GM12874 (cell line): ENCODE data around the gene COL13A1.
A peak's percentile ranks its signal among the peaks of the same experiment; 100 is the strongest.

Experiments used
- TF ChIP-seq, protein P1 (sequence below): IDR thresholded peaks from 2 replicates; pipeline ENCODE4 v1.5.1; 2011; ENCODE audit warnings: low read depth, mild to moderate bottlenecking, control low read depth, low read length, moderate library complexity; ENCODE audit not compliant: insufficient read depth

The COL13A1 gene

DNA sequence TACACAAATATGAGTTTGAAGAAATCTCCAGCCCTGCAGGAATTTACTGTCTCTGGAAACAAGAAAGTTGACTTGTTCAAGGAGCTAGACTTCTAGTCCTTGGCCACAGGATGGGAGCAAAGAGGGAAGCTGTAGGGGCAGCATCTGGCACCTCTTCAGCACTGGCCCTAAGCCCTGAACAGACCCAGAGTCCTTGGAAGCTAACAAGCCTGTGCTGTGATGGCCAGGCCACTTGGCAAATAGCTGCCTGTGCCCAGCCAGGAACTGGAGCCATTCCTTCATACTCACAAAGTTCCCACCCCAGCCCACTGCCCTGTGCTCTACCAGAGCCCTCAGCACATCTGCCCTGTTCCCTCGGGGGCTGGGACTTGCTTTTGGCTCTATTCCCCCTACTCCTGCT lies 9.4 kb upstream of the COL13A1 start:
- TF ChIP-seq, protein P1, sequence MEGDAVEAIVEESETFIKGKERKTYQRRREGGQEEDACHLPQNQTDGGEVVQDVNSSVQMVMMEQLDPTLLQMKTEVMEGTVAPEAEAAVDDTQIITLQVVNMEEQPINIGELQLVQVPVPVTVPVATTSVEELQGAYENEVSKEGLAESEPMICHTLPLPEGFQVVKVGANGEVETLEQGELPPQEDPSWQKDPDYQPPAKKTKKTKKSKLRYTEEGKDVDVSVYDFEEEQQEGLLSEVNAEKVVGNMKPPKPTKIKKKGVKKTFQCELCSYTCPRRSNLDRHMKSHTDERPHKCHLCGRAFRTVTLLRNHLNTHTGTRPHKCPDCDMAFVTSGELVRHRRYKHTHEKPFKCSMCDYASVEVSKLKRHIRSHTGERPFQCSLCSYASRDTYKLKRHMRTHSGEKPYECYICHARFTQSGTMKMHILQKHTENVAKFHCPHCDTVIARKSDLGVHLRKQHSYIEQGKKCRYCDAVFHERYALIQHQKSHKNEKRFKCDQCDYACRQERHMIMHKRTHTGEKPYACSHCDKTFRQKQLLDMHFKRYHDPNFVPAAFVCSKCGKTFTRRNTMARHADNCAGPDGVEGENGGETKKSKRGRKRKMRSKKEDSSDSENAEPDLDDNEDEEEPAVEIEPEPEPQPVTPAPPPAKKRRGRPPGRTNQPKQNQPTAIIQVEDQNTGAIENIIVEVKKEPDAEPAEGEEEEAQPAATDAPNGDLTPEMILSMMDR: no peak

DNA sequence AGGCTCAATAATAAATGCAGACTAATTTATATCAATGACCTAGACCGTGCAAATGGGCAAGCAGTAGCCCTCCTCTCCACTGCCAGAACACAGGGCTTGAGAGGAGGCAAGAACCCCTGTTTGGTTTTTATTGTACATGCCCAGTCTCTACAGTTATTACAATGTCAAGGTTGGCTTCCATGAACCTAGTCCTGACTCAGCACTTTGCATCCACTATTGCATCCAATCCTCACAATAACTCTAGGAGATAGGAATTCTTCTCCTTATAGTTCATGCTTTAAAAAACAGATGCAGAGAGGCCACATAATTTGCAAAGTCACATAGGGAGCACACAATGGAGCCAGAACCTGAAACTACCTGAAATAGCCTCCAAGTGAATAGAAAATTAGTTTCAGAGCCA lies 7.0 kb upstream of the COL13A1 start:
- TF ChIP-seq, protein P1: no peak

DNA sequence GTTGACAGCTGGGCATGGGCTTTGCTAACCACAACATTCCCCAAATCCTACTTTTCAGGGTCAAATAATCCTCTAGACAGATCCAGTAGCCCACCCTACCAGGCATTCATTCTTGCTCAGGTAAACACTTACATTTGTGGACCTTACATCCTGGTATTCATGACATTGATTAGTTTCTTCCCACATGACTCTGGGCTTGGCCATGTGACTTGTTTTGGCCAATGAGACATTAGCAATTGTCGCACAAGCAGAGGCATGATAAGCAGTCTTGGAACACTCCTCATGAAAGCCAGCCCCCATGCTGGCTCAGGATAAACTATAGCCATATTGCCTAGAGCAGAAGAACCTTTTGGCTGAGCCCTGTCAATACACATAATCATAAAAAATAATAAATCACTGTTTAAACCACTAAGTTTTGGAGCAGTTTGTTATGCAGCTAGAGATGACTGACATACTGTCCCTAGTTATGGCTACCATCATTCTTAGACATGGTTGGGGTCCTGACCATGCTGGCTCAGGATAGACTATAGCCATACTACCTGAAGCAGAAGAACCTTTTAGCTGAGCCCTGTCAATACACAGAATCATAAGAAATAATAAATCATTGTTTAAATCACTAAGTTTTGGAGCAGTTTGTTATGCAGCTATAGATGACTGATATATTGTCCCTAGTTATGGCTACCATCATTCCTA lies 6.3 kb upstream of the COL13A1 start:
- TF ChIP-seq, protein P1: no peak

DNA sequence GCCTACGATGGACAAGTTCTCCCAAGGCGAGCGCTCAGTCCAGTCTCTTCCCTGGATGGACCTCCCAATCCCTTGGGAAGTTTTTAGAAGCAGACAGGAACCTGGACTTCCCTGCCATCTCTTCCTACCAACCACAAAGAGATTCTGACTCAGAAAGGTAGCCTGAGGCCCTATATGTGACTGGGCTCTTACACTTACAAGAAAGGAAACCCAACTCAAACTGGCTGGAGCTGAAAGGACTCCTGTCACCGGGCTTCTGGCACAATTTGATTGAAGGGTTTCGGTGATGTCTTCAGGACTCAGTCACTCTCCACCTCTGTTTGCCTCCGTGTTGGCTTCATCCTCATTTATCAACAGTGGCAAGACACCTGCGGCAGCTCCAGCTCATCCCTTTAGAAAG lies 3.7 kb upstream of the COL13A1 start:
- TF ChIP-seq, protein P1: no peak

DNA sequence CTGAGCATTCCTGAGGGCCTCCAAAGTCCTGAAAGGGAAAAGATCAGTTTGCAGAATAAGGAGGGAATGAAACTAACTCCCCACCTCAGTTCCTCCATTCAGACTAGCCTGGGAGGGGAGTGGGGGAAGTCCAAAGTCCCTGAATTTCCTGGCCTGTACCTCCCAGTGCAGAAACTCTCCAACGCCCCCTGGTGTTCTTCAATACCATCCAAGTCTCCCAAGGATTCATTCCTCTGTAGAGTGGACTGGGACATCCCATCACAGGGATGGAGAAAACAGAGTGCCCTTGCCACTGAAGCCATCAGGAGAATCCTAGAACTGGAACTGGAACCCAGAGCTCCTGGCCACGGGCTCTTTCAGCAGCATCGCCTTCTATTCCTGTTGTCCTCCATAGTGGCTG lies 1.6 kb upstream of the COL13A1 start:
- TF ChIP-seq, protein P1: peak; percentile 55

DNA sequence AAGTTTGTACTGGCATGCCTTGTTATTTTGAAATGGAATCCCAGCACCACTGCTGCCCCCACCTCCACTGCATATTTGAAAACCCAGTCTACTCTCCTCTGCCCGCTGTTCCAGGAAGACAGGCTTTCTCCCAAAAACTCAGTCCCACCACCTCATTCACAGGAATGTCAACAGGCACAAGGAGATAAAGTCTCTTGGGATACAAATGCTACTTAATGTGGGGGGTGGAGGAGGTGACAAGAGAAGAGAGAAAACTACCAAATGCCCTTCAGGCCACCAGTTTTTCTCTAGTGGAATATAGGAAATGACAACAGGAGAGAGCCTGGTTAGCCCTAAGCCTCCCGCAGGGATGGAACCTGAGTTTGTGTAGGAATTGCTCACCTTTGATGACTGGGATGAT lies 1.0 kb upstream of the COL13A1 start:
- TF ChIP-seq, protein P1: no peak

DNA sequence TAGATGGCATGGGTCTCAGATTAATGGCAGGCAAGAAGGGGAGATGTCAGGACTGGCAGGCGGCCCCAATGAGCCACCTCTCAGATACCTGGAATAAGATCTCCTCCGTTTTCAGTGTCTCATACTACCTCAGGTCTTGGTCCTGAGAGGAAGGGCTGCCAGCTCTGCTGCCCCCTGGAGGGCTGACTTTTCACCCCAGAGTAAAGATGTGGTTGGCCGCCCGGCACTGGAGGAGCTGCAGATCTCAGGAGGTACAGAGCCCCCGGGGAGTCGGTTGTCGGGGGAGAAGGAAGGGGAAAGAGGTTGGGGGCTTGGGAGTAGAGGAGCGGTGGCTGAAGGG lies 642 bp upstream of the COL13A1 start:
- TF ChIP-seq, protein P1: peak; percentile 56
